NCI-H82 treated with DMSO at 0.1 percent for 48 hours (cell line): ENCODE measurements around the gene AKAP8L.

Experiments used
- DNase-seq: peaks from one replicate; lab custom pipeline; 2025; ENCODE audit not compliant: unreplicated experiment; lab: John Stamatoyannopoulos, UW

The AKAP8L gene

GRCh38 chr19:15449620-15450527 lies 31.1 kb upstream of the AKAP8L start, which contains the start of gene WIZ:
WIZ (minus strand) TSS chr19:15449956; CDS start chr19:15448307, 1,649 bp downstream.
- DNase-seq = no peak

- no peak for DNase-seq
These were observed 30.2 kb upstream of the AKAP8L start for GRCh38 chr19:15448778-15449619.

GRCh38 chr19:15448044-15448777 lies 29.4 kb upstream of the AKAP8L start:
- DNase-seq = peak; percentile 4

- no peak for DNase-seq
These were observed 28.3 kb upstream of the AKAP8L start for GRCh38 chr19:15447057-15447456.

- DNase-seq = no peak
These were observed 27.1 kb upstream of the AKAP8L start for GRCh38 chr19:15445807-15446376.

- no peak for DNase-seq
These were observed 26.4 kb upstream of the AKAP8L start for GRCh38 chr19:15445227-15445605.

- DNase-seq = no peak
These were observed 25.9 kb upstream of the AKAP8L start for GRCh38 chr19:15444505-15445226.

- DNase-seq = no peak
These were observed 25.1 kb upstream of the AKAP8L start for GRCh38 chr19:15443838-15444237.

GRCh38 chr19:15443325-15443724 lies 24.5 kb upstream of the AKAP8L start:
- DNase-seq = no peak

- DNase-seq = no peak
These were observed 23.5 kb upstream of the AKAP8L start for GRCh38 chr19:15442142-15442920.

GRCh38 chr19:15441317-15441716 lies 22.5 kb upstream of the AKAP8L start:
- no peak for DNase-seq

GRCh38 chr19:15439821-15440641 lies 21.2 kb upstream of the AKAP8L start:
- no peak for DNase-seq

GRCh38 chr19:15439078-15439799 lies 20.5 kb upstream of the AKAP8L start:
- no peak for DNase-seq

GRCh38 chr19:15438577-15438976 lies 19.8 kb upstream of the AKAP8L start:
- DNase-seq = no peak

- DNase-seq = no peak
These were observed 19.3 kb upstream of the AKAP8L start for GRCh38 chr19:15438124-15438496.

GRCh38 chr19:15437355-15438123 lies 18.8 kb upstream of the AKAP8L start:
- DNase-seq = no peak

- DNase-seq = no peak
These were observed 18.0 kb upstream of the AKAP8L start for GRCh38 chr19:15436826-15437110.
